CD4-positive, alpha-beta T cell treated with Interleukin-17A for 1 hour (primary cell): ENCODE results near the gene STAT2.
"Not testable (repeated sequence)": the region's sequence is repeated elsewhere in the genome, so short reads cannot be mapped to it uniquely, and the experiment has no call there.

ENCODE experiments used
- DNase-seq: peaks from one replicate; pipeline ENCODE4 v3.0.0-alpha.2; 2020

The STAT2 gene

GRCh38 chr12:56361487-56362129, 1.7 kb upstream of the STAT2 start:
- DNase-seq, result no peak

- DNase-seq, result peak; percentile 15
Observed at GRCh38 chr12:56358836-56359532, 923 bp downstream of the STAT2 start.

- DNase-seq, result no peak
Observed at GRCh38 chr12:56351325-56351724, 8.6 kb downstream of the STAT2 start.

- no peak for DNase-seq
Observed at GRCh38 chr12:56350662-56351061, 9.2 kb downstream of the STAT2 start.

- no peak for DNase-seq
Observed at GRCh38 chr12:56348776-56349175, 11.1 kb downstream of the STAT2 start.

- not testable (repeated sequence) for DNase-seq
Observed at GRCh38 chr12:56347255-56347654, 12.7 kb downstream of the STAT2 start.

GRCh38 chr12:56346675-56347074, 13.2 kb downstream of the STAT2 start:
- peak; percentile 27 for DNase-seq

- not testable (repeated sequence) for DNase-seq
Observed at GRCh38 chr12:56342290-56342689, 17.6 kb downstream of the STAT2 start.

- DNase-seq, result no peak
Observed at GRCh38 chr12:56341616-56342015, 18.3 kb downstream of the STAT2 start.

- no peak for DNase-seq
Observed at GRCh38 chr12:56339158-56339422, 20.8 kb downstream of the STAT2 start.

GRCh38 chr12:56338308-56339157, 21.4 kb downstream of the STAT2 start, which contains the start of gene IL23A:
Gene IL23A (plus strand): TSS chr12:56338884. CDS start chr12:56339045, 161 bp downstream.
- peak; percentile 94 for DNase-seq

GRCh38 chr12:56337753-56338251, 22.1 kb downstream of the STAT2 start:
- DNase-seq, result no peak

GRCh38 chr12:56336361-56337167, 23.3 kb downstream of the STAT2 start:
- peak; percentile 11 for DNase-seq

- DNase-seq, result not testable (repeated sequence)
Observed at GRCh38 chr12:56335527-56335926, 24.4 kb downstream of the STAT2 start.

- DNase-seq, result no peak
Observed at GRCh38 chr12:56334490-56334793, 25.5 kb downstream of the STAT2 start.

GRCh38 chr12:56333679-56334489, 26.0 kb downstream of the STAT2 start, which contains the start of gene PAN2:
Gene PAN2 (minus strand): TSS chr12:56334000. CDS start chr12:56333094, 906 bp downstream.
- peak; percentile 98 for DNase-seq

GRCh38 chr12:56333197-56333678, 26.7 kb downstream of the STAT2 start:
- no peak for DNase-seq

- DNase-seq, result no peak
Observed at GRCh38 chr12:56332512-56333196, 27.3 kb downstream of the STAT2 start.

- DNase-seq, result no peak
Observed at GRCh38 chr12:56330936-56331490, 28.9 kb downstream of the STAT2 start.

GRCh38 chr12:56326533-56326932, 33.4 kb downstream of the STAT2 start:
- DNase-seq, result no peak

GRCh38 chr12:56326126-56326525, 33.8 kb downstream of the STAT2 start:
- DNase-seq, result no peak
